GM12878 (cell line): Measurements from ENCODE around the gene DNAH17.

Experiments used
- SREBF2 ChIP-seq: IDR thresholded peaks from 2 replicates; pipeline ENCODE4 v1.6.1; 2012; ENCODE audit warnings: mild to moderate bottlenecking, low read length
- TF ChIP-seq, protein P1 (sequence below), 3 experiments: IDR thresholded peaks in 2 of 3; conservative IDR thresholded peaks in 1 of 3; 2 replicates each; pipeline ENCODE4 v1.5.1; 2011; ENCODE audit warnings: low read depth in 3 of 3, low read length in 3 of 3, mild to moderate bottlenecking in 3 of 3, control low read depth in 2 of 3, moderate library complexity in 2 of 3, inconsistent platforms in 1 of 3, mixed read lengths in 1 of 3; ENCODE audit not compliant: control insufficient read depth in 2 of 3, insufficient read depth in 1 of 3; ENCODE audit errors: extremely low read depth in 1 of 3

GRCh38 chr17:78374189-78374588, 203.0 kb downstream of the DNAH17 start:
- TF ChIP-seq, protein P1, sequence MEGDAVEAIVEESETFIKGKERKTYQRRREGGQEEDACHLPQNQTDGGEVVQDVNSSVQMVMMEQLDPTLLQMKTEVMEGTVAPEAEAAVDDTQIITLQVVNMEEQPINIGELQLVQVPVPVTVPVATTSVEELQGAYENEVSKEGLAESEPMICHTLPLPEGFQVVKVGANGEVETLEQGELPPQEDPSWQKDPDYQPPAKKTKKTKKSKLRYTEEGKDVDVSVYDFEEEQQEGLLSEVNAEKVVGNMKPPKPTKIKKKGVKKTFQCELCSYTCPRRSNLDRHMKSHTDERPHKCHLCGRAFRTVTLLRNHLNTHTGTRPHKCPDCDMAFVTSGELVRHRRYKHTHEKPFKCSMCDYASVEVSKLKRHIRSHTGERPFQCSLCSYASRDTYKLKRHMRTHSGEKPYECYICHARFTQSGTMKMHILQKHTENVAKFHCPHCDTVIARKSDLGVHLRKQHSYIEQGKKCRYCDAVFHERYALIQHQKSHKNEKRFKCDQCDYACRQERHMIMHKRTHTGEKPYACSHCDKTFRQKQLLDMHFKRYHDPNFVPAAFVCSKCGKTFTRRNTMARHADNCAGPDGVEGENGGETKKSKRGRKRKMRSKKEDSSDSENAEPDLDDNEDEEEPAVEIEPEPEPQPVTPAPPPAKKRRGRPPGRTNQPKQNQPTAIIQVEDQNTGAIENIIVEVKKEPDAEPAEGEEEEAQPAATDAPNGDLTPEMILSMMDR (IDR thresholded peaks at IDR 0.05 in 2 of 3, conservative IDR thresholded peaks at IDR 0.05 in 1 of 3; ENCODE audit: control insufficient read depth in 2 of 3, extremely low read depth in 1 of 3, insufficient read depth in 1 of 3, low read depth in 3 of 3, low read length in 3 of 3) = no peak
- no peak for TF ChIP-seq SREBF2
